AG09319 (cell line): ENCODE data around the gene PRDM11.

ENCODE experiments used
- DNase-seq: peaks from one replicate; pipeline ENCODE4 v3.0.0-alpha.2; 2010; ENCODE audit warnings: low read depth; ENCODE audit errors: extremely low read depth
- CTCF ChIP-seq: IDR thresholded peaks from 2 replicates; pipeline ENCODE4 v1.5.1; 2011; ENCODE audit warnings: low read depth, mild to moderate bottlenecking, inconsistent platforms, low read length, moderate library complexity

Gene PRDM11

GRCh38 chr11:45141631-45142030 lies 4.8 kb upstream of the PRDM11 start:
- TF ChIP-seq CTCF: no peak
- no peak for DNase-seq

GRCh38 chr11:45142241-45143055 lies 4.0 kb upstream of the PRDM11 start:
- no peak for TF ChIP-seq CTCF

GRCh38 chr11:45143494-45143893 lies 2.9 kb upstream of the PRDM11 start:
- TF ChIP-seq CTCF: no peak
- no peak for DNase-seq

More at GRCh38 chr11:45142241-45143055, 4.0 kb upstream of the PRDM11 start:
- DNase-seq: no peak

GRCh38 chr11:45144126-45145082 lies 2.0 kb upstream of the PRDM11 start:
- TF ChIP-seq CTCF: no peak
- no peak for DNase-seq

GRCh38 chr11:45145083-45145378 lies 1.4 kb upstream of the PRDM11 start:
- DNase-seq: no peak
- no peak for TF ChIP-seq CTCF

- DNase-seq: no peak
- TF ChIP-seq CTCF: no peak
Observed at GRCh38 chr11:45145379-45146071, 914 bp upstream of the PRDM11 start.
